Nephron (organoid): ENCODE data around the gene FAM83C.

ENCODE experiments used
- H3K27ac Mint-ChIP-seq, 3 experiments: 2 replicates each; pipeline ENCODE4 v1.8.0; 2020; ENCODE audit warnings: mixed read lengths in 3 of 3, mild to moderate bottlenecking in 2 of 3, moderate library complexity in 1 of 3
- H3K27me3 Mint-ChIP-seq: 2 replicates; pipeline ENCODE4 v1.8.0; 2021; ENCODE audit warnings: low read depth, mild to moderate bottlenecking, moderate library complexity, mixed read lengths
- H3K36me3 Mint-ChIP-seq: 2 replicates; pipeline ENCODE4 v1.8.0; 2020; ENCODE audit warnings: low read depth, mixed read lengths
- H3K4me1 Mint-ChIP-seq: 2 replicates; pipeline ENCODE4 v1.8.0; 2020; ENCODE audit warnings: mixed read lengths
- H3K4me3 Mint-ChIP-seq, 3 experiments: 2 replicates each; pipeline ENCODE4 v1.8.0; 2020; ENCODE audit warnings: mild to moderate bottlenecking in 3 of 3, mixed read lengths in 3 of 3, moderate library complexity in 2 of 3
- H3K9me3 Mint-ChIP-seq: 2 replicates; pipeline ENCODE4 v1.8.0; 2020; ENCODE audit warnings: mixed read lengths
- CTCF ChIP-seq, 3 experiments: fragments of 200-600 bp; sonication (generic); IDR thresholded peaks; one replicate each; pipeline ENCODE4 v1.5.0; 2021; ENCODE audit warnings: antibody characterized with exemption in 3 of 3; ENCODE audit not compliant: unreplicated experiment in 3 of 3

The FAM83C gene

GRCh38 chr20:35320396-35321126 lies 28.3 kb upstream of the FAM83C start:
- no peak for TF ChIP-seq CTCF (IDR thresholded peaks at IDR 0.05; ENCODE audit: unreplicated experiment in 3 of 3)
- Mint-ChIP-seq H3K9me3 (no peaks in the 10 kb centered on the region), H3K36me3 (peaks cover 10% of the 10 kb centered on the region), H3K4me3 (peak overlapping the region in 1 of 3 experiments; percentile 3), H3K27ac (peak overlapping the region; percentile 18 to 93 (median 55)), H3K27me3 (no peaks in the 10 kb centered on the region), H3K4me1 (peaks cover 36% of the 10 kb centered on the region)

- TF ChIP-seq CTCF (IDR thresholded peaks at IDR 0.05; ENCODE audit: unreplicated experiment in 3 of 3): no peak
- Mint-ChIP-seq H3K36me3 (peaks cover 14% of the 10 kb centered on the region), H3K4me1 (peaks cover 33% of the 10 kb centered on the region)
Observed at GRCh38 chr20:35319871-35320197, 27.6 kb upstream of the FAM83C start.

GRCh38 chr20:35319192-35319870 lies 27.1 kb upstream of the FAM83C start:
- peak overlapping the region in 1 of 3 experiments; percentile 8 for H3K4me3 Mint-ChIP-seq
- peaks cover 15% of the 10 kb centered on the region for H3K36me3 Mint-ChIP-seq
- H3K9me3 Mint-ChIP-seq: no peaks in the 10 kb centered on the region
- TF ChIP-seq CTCF (IDR thresholded peaks at IDR 0.05; ENCODE audit: unreplicated experiment in 3 of 3): no peak
- H3K27me3 Mint-ChIP-seq: no peaks in the 10 kb centered on the region
- H3K4me1 Mint-ChIP-seq: peaks cover 33% of the 10 kb centered on the region
- H3K27ac Mint-ChIP-seq: peak overlapping the region; percentile 18 to 93 (median 90)

More at GRCh38 chr20:35319871-35320197, 27.6 kb upstream of the FAM83C start:
- H3K9me3 Mint-ChIP-seq: no peaks in the 10 kb centered on the region
- H3K27me3 Mint-ChIP-seq: no peaks in the 10 kb centered on the region
- peak overlapping the region; percentile 18 to 93 (median 55) for H3K27ac Mint-ChIP-seq
- H3K4me3 Mint-ChIP-seq: peak overlapping the region in 1 of 3 experiments; percentile 40

- peaks cover 17% of the 10 kb centered on the region for H3K36me3 Mint-ChIP-seq
- H3K4me3 Mint-ChIP-seq: no peak overlapping the region
- H3K9me3 Mint-ChIP-seq: no peaks in the 10 kb centered on the region
- H3K4me1 Mint-ChIP-seq: peaks cover 33% of the 10 kb centered on the region
- peak overlapping the region; percentile 18 to 93 (median 90) for H3K27ac Mint-ChIP-seq
- no peaks in the 10 kb centered on the region for H3K27me3 Mint-ChIP-seq
- no peak for TF ChIP-seq CTCF (IDR thresholded peaks at IDR 0.05; ENCODE audit: unreplicated experiment in 3 of 3)
Observed at GRCh38 chr20:35318502-35319157, 26.4 kb upstream of the FAM83C start.

- peaks cover 33% of the 10 kb centered on the region for H3K4me1 Mint-ChIP-seq
- H3K36me3 Mint-ChIP-seq: peaks cover 17% of the 10 kb centered on the region
- H3K27ac Mint-ChIP-seq: peak overlapping the region in 2 of 3 experiments; percentile 18 to 93
- TF ChIP-seq CTCF (IDR thresholded peaks at IDR 0.05; ENCODE audit: unreplicated experiment in 3 of 3): no peak
- H3K9me3 Mint-ChIP-seq: no peaks in the 10 kb centered on the region
- H3K27me3 Mint-ChIP-seq: no peaks in the 10 kb centered on the region
- H3K4me3 Mint-ChIP-seq: no peak overlapping the region
Observed at GRCh38 chr20:35317416-35318210, 25.4 kb upstream of the FAM83C start.
